Thoracic aorta (tissue), 2 donors: ENCODE measurements around the gene MGLL. TPM values are rescaled to one million over a fixed set of nuclear protein-coding genes. Genes with fewer than 3 reads are reported as not detected.

Experiments used
- ATAC-seq: fragments of 150-250 bp; one replicate; pipeline ENCODE4 v1.8.0; 2017; ENCODE audit warnings: low read depth; ENCODE audit not compliant: insufficient number of reproducible peaks, low FRiP score
- DNase-seq: peaks from one replicate; pipeline ENCODE4 v3.0.0-alpha.2; 2020; ENCODE audit warnings: low spot score
- H3K27ac ChIP-seq, 2 donors: fragments of 200-600 bp; sonication (generic); 1 replicate in 1 of 2; 2 replicates in 1 of 2; pipeline ENCODE4 v1.5.1; 2016; ENCODE audit warnings: mild to moderate bottlenecking in 2 of 2, moderate library complexity in 2 of 2
- H3K27me3 ChIP-seq: fragments of 200-600 bp; sonication (generic); replicated peaks from 2 replicates; pipeline ENCODE4 v1.6.0; 2016; ENCODE audit warnings: mild to moderate bottlenecking; ENCODE audit not compliant: insufficient read depth
- H3K36me3 ChIP-seq: fragments of 200-600 bp; sonication (generic); one replicate; pipeline ENCODE4 v1.5.1; 2016
- H3K4me1 ChIP-seq, 2 donors: fragments of 200-600 bp; sonication (generic); 1 replicate in 1 of 2; 2 replicates in 1 of 2; pipeline versions ENCODE4 v1.5.1 to v1.6.0; 2016; ENCODE audit warnings: low read depth in 2 of 2, mild to moderate bottlenecking in 1 of 2; ENCODE audit not compliant: control insufficient read depth in 1 of 2
- H3K4me3 ChIP-seq: fragments of 200-600 bp; sonication (generic); 2 replicates; pipeline ENCODE4 v1.5.1; 2016; ENCODE audit warnings: mild to moderate bottlenecking
- H3K9me3 ChIP-seq: fragments of 200-600 bp; sonication (generic); 2 replicates; pipeline ENCODE4 v1.5.1; 2016
- CTCF ChIP-seq: fragments of 200-600 bp; sonication (generic); IDR thresholded peaks from one replicate; pipeline ENCODE4 v1.5.1; 2019; ENCODE audit warnings: antibody characterized with exemption
- total RNA-seq, 2 donors: library from RNA; depleted of rRNA; stranded (reverse); fragments of >200 nt; gene quantifications; one replicate each; pipeline versions ENCODE4 v1.1.0 to v1.2.3, GENCODE V29; 2016

The MGLL gene
- total RNA-seq, 2 donors from 2014 or later: 57.6 to 71.8 TPM

GRCh38 chr3:127741246-127741645 lies 81.1 kb downstream of the MGLL start:
- no peaks in the 10 kb centered on the region for H3K27me3 ChIP-seq
- H3K27ac ChIP-seq: no peak overlapping the region

GRCh38 chr3:127740136-127740915 lies 82.0 kb downstream of the MGLL start:
- no peak for TF ChIP-seq CTCF
- Histone ChIP-seq H3K27ac (peak overlapping the region; percentile 9 to 23), H3K27me3 (no peaks in the 10 kb centered on the region), H3K4me3 (no peak overlapping the region), H3K4me1 (peaks cover 22 to 68% of the 10 kb centered on the region in 2 donors), H3K36me3 (no peaks in the 10 kb centered on the region), H3K9me3 (no peaks in the 10 kb centered on the region)
- DNase-seq (no peak), ATAC-seq (no peak)

More at GRCh38 chr3:127741246-127741645, 81.1 kb downstream of the MGLL start:
- H3K36me3 ChIP-seq: no peaks in the 10 kb centered on the region
- TF ChIP-seq CTCF: no peak
- DNase-seq (no peak), ATAC-seq (no peak)
- H3K4me1 ChIP-seq: peaks cover 15 to 59% of the 10 kb centered on the region in 2 donors
- H3K4me3 ChIP-seq: no peak overlapping the region
- H3K9me3 ChIP-seq: no peaks in the 10 kb centered on the region

GRCh38 chr3:127739347-127740135 lies 82.8 kb downstream of the MGLL start:
- Histone ChIP-seq H3K4me3 (no peak overlapping the region), H3K36me3 (no peaks in the 10 kb centered on the region), H3K4me1 (peaks cover 30 to 76% of the 10 kb centered on the region in 2 donors), H3K27ac (peak overlapping the region; percentile 23 to 40), H3K27me3 (no peaks in the 10 kb centered on the region), H3K9me3 (no peaks in the 10 kb centered on the region)
- no peak for ATAC-seq
- TF ChIP-seq CTCF: no peak
- no peak for DNase-seq

GRCh38 chr3:127738192-127738840 lies 84.0 kb downstream of the MGLL start:
- DNase-seq: no peak
- no peaks in the 10 kb centered on the region for H3K9me3 ChIP-seq
- no peak for ATAC-seq
- no peak overlapping the region for H3K4me3 ChIP-seq
- no peaks in the 10 kb centered on the region for H3K27me3 ChIP-seq
- H3K27ac ChIP-seq: peak overlapping the region in 1 of 2 donors; percentile 40
- H3K36me3 ChIP-seq: no peaks in the 10 kb centered on the region
- peaks cover 30 to 73% of the 10 kb centered on the region in 2 donors for H3K4me1 ChIP-seq
- TF ChIP-seq CTCF: no peak
